Measurements from ENCODE around the gene MRPL36. TPM values are rescaled to one million over a fixed set of nuclear protein-coding genes. Genes with fewer than 3 reads are reported as not detected.

Gene MRPL36
- total and polyA plus RNA-seq, 2 donors (not counting 1 experiment from before 2014, with no cell fraction given): 47.9 to 54.8 TPM

- no peak for DNase-seq (ENCODE audit: low read depth in 2 of 2)
- H2AFZ ChIP-seq (ENCODE audit: low read length): no peak overlapping the region
- no peaks in the 10 kb centered on the region for H4K20me1 ChIP-seq (ENCODE audit: control insufficient read depth, extremely low read depth, insufficient read depth, low read length)
- peaks cover 7% of the 10 kb centered on the region for H3K27me3 ChIP-seq (ENCODE audit: control insufficient read depth, insufficient read depth, low read length)
- TF ChIP-seq EZH2 (IDR thresholded peaks at IDR 0.05; ENCODE audit: low read length, missing control alignments): no peak
- TF ChIP-seq, protein P1, sequence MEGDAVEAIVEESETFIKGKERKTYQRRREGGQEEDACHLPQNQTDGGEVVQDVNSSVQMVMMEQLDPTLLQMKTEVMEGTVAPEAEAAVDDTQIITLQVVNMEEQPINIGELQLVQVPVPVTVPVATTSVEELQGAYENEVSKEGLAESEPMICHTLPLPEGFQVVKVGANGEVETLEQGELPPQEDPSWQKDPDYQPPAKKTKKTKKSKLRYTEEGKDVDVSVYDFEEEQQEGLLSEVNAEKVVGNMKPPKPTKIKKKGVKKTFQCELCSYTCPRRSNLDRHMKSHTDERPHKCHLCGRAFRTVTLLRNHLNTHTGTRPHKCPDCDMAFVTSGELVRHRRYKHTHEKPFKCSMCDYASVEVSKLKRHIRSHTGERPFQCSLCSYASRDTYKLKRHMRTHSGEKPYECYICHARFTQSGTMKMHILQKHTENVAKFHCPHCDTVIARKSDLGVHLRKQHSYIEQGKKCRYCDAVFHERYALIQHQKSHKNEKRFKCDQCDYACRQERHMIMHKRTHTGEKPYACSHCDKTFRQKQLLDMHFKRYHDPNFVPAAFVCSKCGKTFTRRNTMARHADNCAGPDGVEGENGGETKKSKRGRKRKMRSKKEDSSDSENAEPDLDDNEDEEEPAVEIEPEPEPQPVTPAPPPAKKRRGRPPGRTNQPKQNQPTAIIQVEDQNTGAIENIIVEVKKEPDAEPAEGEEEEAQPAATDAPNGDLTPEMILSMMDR (conservative IDR thresholded peaks at IDR 0.05 in 1 of 2, IDR thresholded peaks at IDR 0.05 in 1 of 2; ENCODE audit: low read depth in 1 of 2, low read length in 2 of 2): no peak
- H3K27ac ChIP-seq (ENCODE audit: insufficient read depth, low read length): no peak overlapping the region
- H3K9me3 ChIP-seq (ENCODE audit: control insufficient read depth, insufficient read depth, low read depth, low read length): no peaks in the 10 kb centered on the region
- no peak overlapping the region for H3K4me2 ChIP-seq (ENCODE audit: extremely low read depth, insufficient read depth, low read length)
- no peaks in the 10 kb centered on the region for H3K4me1 ChIP-seq (ENCODE audit: control insufficient read depth, extremely low read depth, insufficient read depth, low read length)
- H3K79me2 ChIP-seq (ENCODE audit: control insufficient read depth, insufficient read depth, low read length): no peaks in the 10 kb centered on the region
- no peak overlapping the region for H3K9ac ChIP-seq (ENCODE audit: insufficient read depth, low read length)
- H3K36me3 ChIP-seq (ENCODE audit: control insufficient read depth, insufficient read depth, low read length): no peaks in the 10 kb centered on the region
- no peak overlapping the region for H3K4me3 ChIP-seq (replicated peaks in 1 of 4; ENCODE audit: control extremely low read depth in 1 of 4, insufficient read depth in 1 of 4, low read depth in 3 of 4, low read length in 4 of 4)
Observed at GRCh38 chr5:1834022-1834551, 34.5 kb upstream of the MRPL36 start.

DNA sequence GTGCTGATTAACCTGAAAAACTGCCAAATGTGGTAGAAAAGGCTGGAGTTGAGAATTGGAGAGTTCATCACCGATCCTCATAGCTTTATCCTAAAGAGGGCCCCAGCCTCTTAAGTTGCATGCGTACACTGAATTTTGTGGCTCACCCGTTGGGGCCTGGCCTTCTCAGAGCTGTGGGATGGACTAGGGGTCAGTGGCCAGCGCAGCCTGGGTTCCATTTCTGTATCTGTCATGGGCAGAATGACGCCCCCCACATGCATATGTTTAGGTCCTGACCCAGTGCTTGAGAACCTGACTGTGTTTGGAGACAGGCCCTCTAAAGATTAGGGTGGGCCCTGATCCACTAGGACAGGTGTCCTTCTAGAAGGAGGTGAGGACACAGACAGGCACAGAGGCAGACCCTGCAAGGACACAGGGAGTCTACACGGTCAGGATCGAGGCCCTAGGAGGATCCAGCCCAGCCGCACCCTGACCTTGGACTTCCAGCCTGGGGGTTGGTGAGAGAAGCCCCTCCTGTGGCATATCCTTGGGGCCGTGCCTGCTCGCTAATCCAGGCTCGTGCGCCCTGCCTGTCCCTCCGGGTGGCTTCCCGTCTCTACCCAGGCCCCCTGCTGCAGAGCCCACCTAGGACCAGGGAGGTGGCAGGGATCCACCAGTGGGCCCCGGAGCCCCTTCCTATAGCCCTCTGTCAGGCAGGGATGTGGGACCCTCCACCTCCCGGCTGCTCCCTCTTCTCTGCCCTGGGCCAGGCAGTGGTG lies 33.8 kb upstream of the MRPL36 start:
- peaks cover 7% of the 10 kb centered on the region for H3K27me3 ChIP-seq (ENCODE audit: control insufficient read depth, insufficient read depth, low read length)
- TF ChIP-seq, protein P1 (conservative IDR thresholded peaks at IDR 0.05 in 1 of 2, IDR thresholded peaks at IDR 0.05 in 1 of 2; ENCODE audit: low read depth in 1 of 2, low read length in 2 of 2): no peak
- TF ChIP-seq EZH2 (IDR thresholded peaks at IDR 0.05; ENCODE audit: low read length, missing control alignments): no peak

DNA sequence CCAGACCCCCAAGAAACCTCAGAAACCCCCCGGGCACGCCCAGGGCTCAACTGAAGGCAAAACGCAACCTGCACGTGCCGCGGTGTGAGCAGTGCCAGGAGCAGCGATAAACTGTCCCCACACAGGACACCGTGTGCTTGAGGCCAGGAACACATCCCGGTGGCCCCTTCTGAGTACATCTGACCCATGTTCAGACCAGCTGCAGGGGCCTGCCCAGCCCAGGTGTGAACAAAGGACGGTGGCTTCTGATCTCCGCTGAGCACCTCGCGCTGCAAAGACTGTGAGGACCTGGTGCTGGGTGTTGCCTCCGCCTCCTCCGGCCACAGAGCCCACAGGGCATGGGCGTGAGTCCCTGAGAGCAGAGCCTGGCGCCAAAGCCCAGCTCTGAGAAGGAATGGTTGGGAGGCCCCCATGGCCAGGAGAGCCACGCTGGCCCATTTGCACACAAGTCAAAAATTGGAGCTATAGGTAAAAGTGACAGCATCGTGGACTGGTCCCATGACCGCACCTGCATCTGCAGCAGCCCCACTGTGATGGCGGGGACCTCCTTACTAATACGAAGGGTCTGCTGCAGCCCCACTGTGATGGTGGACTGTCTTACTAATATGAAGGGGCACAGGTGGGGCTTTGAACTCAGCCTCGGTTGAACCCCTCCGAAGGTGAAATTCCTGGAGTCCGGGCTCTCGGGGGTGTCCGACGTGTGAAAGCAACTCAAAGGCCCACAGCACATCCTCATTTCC lies 33.0 kb upstream of the MRPL36 start:
- H3K36me3 ChIP-seq (ENCODE audit: control insufficient read depth, insufficient read depth, low read length): no peaks in the 10 kb centered on the region
- H3K9ac ChIP-seq (ENCODE audit: insufficient read depth, low read length): no peak overlapping the region
- H3K4me1 ChIP-seq (ENCODE audit: control insufficient read depth, extremely low read depth, insufficient read depth, low read length): no peaks in the 10 kb centered on the region
- H4K20me1 ChIP-seq (ENCODE audit: control insufficient read depth, extremely low read depth, insufficient read depth, low read length): no peaks in the 10 kb centered on the region
- no peak for DNase-seq (ENCODE audit: low read depth in 2 of 2)
- H3K27me3 ChIP-seq (ENCODE audit: control insufficient read depth, insufficient read depth, low read length): peaks cover 7% of the 10 kb centered on the region
- no peak overlapping the region for H3K4me2 ChIP-seq (ENCODE audit: extremely low read depth, insufficient read depth, low read length)
- H2AFZ ChIP-seq (ENCODE audit: low read length): no peak overlapping the region
- no peak overlapping the region for H3K27ac ChIP-seq (ENCODE audit: insufficient read depth, low read length)
- no peak overlapping the region for H3K4me3 ChIP-seq (replicated peaks in 1 of 4; ENCODE audit: control extremely low read depth in 1 of 4, insufficient read depth in 1 of 4, low read depth in 3 of 4, low read length in 4 of 4)
- H3K9me3 ChIP-seq (ENCODE audit: control insufficient read depth, insufficient read depth, low read depth, low read length): no peaks in the 10 kb centered on the region
- H3K79me2 ChIP-seq (ENCODE audit: control insufficient read depth, insufficient read depth, low read length): no peaks in the 10 kb centered on the region
- TF ChIP-seq, protein P1 (conservative IDR thresholded peaks at IDR 0.05 in 1 of 2, IDR thresholded peaks at IDR 0.05 in 1 of 2; ENCODE audit: low read depth in 1 of 2, low read length in 2 of 2): no peak
- TF ChIP-seq EZH2 (IDR thresholded peaks at IDR 0.05; ENCODE audit: low read length, missing control alignments): no peak

More for the DNA sequence above, 33.8 kb upstream of the MRPL36 start:
- Histone ChIP-seq H3K4me1 (ENCODE audit: control insufficient read depth, extremely low read depth, insufficient read depth, low read length) (no peaks in the 10 kb centered on the region), H3K9ac (ENCODE audit: insufficient read depth, low read length) (no peak overlapping the region), H3K4me2 (ENCODE audit: extremely low read depth, insufficient read depth, low read length) (no peak overlapping the region), H2AFZ (ENCODE audit: low read length) (no peak overlapping the region), H3K36me3 (ENCODE audit: control insufficient read depth, insufficient read depth, low read length) (no peaks in the 10 kb centered on the region), H3K79me2 (ENCODE audit: control insufficient read depth, insufficient read depth, low read length) (no peaks in the 10 kb centered on the region), H3K9me3 (ENCODE audit: control insufficient read depth, insufficient read depth, low read depth, low read length) (no peaks in the 10 kb centered on the region), H3K4me3 (replicated peaks in 1 of 4; ENCODE audit: control extremely low read depth in 1 of 4, insufficient read depth in 1 of 4, low read depth in 3 of 4, low read length in 4 of 4) (no peak overlapping the region), H3K27ac (ENCODE audit: insufficient read depth, low read length) (no peak overlapping the region), H4K20me1 (ENCODE audit: control insufficient read depth, extremely low read depth, insufficient read depth, low read length) (no peaks in the 10 kb centered on the region)
- DNase-seq (ENCODE audit: low read depth in 2 of 2): no peak
